PC-3 (cell line): Measurements from ENCODE around the gene CDHR5.
"Not testable (repeated sequence)": the region's sequence is repeated elsewhere in the genome, so short reads cannot be mapped to it uniquely, and the experiment has no call there.

ENCODE experiments used
- EZH2phosphoT487 ChIP-seq: fragments of 300-600 bp; sonication (generic); IDR thresholded peaks from 2 replicates; pipeline ENCODE4 v1.6.1; 2018; ENCODE audit warnings: mild to moderate bottlenecking, antibody characterized with exemption, low read length, borderline replicate concordance
- TF ChIP-seq, protein P1 (sequence below): fragments of 300-600 bp; sonication (generic); conservative IDR thresholded peaks from 2 replicates; pipeline ENCODE4 v1.5.1; 2017; ENCODE audit warnings: antibody characterized with exemption, low read depth, mild to moderate bottlenecking, low read length

GRCh38 chr11:654444-654843 is 29.7 kb upstream of the CDHR5 start:
- TF ChIP-seq, protein P1, sequence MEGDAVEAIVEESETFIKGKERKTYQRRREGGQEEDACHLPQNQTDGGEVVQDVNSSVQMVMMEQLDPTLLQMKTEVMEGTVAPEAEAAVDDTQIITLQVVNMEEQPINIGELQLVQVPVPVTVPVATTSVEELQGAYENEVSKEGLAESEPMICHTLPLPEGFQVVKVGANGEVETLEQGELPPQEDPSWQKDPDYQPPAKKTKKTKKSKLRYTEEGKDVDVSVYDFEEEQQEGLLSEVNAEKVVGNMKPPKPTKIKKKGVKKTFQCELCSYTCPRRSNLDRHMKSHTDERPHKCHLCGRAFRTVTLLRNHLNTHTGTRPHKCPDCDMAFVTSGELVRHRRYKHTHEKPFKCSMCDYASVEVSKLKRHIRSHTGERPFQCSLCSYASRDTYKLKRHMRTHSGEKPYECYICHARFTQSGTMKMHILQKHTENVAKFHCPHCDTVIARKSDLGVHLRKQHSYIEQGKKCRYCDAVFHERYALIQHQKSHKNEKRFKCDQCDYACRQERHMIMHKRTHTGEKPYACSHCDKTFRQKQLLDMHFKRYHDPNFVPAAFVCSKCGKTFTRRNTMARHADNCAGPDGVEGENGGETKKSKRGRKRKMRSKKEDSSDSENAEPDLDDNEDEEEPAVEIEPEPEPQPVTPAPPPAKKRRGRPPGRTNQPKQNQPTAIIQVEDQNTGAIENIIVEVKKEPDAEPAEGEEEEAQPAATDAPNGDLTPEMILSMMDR = not testable (repeated sequence)
- TF ChIP-seq EZH2phosphoT487 = not testable (repeated sequence)
